GM20431 (cell line): Measurements from ENCODE around the gene PIBF1.
"Not testable (repeated sequence)": the region's sequence is repeated elsewhere in the genome, so short reads cannot be mapped to it uniquely, and the experiment has no call there.

Experiments
- in situ Hi-C: fragments of 300-500 bp; cut with MseI, MboI; formaldehyde crosslinking; loops from one replicate; pipeline ENCODE4 v1.15.0; 2020; ENCODE audit warnings: low sequenced_read_pairs; ENCODE audit not compliant: unreplicated experiment

The PIBF1 gene

DNA sequence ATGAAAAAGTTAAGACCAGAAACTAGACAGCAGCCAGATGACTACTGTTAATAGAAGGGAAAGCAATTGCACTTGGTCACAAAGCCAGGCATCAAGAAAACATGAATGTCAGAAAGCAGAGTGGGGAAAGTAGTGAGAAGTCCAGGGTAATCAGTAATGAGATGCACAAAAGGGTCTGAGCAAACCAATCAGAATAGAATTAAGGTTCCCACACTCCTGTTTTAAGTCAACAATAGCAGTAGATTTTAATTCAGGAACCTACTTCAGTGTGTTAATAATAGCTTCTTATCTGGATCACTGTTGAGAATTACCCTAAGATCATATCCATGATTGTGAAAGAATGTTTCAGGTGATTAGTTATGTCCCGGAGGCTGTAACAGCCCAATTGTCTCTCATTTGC lies 204.3 kb downstream of the PIBF1 start:
- in situ Hi-C loops = no loop called here

DNA sequence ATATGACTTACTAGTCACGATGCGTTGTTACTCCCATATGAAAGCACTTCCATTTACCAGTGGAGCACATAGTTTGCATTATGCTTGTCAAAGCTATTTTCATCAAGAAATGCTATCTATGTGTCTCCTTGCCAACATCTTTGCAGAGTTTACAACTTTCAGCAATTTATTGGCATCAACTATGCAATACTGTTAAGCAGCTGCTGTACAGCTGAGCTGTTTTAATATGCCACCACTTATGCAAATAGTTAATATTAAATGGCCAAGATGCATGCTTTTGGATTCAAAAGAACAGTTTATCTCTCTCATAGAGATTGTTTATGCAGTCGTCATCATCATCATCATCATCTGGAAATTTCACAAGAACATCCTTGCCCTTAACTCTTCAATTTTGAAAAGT lies 209.0 kb downstream of the PIBF1 start:
- in situ Hi-C loops = no loop called here

DNA sequence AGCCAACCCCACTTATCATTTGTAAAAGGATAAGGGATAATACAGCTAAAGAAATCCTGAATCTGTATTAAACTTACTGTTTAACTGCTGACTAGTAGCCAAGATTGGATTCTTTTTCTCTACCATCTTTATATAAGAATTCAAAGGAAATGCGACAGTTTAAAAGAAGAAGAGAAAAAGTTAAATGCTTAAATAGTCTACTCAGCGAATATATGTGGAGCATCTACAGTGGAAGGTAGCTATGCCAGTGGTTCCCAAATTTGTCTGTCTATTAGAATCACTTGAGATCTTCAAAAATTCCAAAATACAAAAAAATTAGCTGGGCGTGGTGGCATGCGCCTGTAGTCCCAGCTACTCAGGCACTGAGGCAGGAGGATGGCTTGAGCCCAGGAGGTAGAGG lies 216.1 kb downstream of the PIBF1 start:
- in situ Hi-C loops = no loop called here

DNA sequence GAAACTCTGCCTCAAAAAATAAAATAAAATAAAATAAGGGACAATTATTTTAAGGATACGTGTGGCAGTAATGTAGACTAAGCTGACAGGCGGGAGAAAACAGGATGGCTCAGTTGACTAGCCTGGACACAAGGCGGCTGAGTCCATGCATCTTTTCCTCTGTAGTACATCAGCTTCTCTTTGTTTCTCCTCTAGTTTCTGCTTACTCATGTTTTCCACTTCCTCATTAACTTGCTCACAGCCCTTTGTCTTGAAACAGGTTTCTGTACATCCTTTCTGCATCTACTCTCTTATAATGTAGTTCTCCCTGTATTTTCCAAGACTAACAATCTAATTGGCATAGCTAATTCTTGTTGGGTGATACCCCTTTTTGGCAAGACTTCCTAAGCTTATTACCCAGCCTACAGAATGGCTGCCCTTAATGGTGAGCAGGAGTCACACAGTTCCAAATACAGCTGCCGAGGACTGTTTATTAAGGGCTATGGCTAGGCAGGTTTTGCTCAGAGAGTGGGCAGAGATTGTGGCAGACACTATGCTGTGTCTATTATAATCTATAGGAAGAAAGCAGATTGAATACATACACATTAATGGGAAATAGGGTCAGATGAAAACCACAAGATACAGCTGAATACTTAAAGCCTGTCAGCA lies 218.2 kb downstream of the PIBF1 start:
- in situ Hi-C loops = no loop called here

DNA sequence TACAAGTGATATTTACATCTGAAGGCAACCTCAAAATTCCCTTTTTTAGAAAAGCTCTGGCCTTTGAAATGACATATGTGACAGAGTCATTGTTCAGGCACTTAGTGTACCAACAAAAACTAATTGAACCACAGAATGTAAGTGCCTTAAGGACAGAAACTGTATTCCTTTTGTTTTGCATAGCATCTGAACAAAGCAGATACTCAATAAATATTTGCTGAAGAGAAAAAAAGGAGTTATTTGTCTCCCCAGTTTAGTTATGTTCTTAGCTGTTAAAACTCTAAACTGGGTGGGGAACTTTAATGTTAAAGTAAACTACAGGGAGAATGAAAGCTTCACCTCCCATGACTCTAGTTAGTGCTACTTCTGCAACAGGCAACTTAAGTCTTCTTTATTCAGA lies 220.0 kb downstream of the PIBF1 start:
- in situ Hi-C loops = no loop called here

DNA sequence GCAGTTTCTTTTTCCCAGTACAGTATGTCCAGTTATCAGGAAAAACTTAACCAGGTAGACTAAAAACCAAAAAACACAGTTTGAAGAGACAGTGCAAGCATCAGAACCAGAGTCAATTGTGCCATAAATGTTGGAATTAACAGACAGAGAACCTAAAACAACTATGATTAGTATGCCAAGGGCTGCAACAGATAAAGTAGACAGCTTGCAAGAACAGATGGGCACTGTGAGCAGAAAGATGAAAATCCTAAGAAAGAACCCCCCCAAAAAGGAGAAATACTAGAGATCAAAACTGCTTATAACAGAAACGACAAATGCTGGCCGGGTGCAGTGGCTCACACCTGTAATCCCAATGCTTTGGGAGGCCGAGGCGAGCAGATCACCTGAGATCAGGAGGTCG lies 229.8 kb downstream of the PIBF1 start:
- in situ Hi-C loops = no loop called here

DNA sequence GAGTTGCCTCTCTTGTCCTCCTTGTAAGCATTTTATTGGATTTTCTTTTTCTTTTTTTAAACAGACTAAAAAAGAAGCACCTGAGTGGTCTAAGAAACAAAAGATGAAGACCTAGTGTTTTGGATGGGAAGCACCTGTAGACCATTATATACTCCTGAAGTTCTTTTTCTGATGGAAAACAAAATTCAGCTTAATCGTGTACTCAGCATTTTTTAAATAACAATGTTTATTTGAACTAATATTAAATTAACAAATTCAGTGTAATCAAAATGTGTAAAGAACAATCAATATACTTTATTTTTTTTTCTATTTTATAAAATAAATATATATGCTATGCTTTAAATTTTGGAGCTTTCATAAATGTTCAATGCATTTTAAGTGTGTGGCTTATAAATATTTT lies 233.9 kb downstream of the PIBF1 start:
- in situ Hi-C loops = no loop called here

DNA sequence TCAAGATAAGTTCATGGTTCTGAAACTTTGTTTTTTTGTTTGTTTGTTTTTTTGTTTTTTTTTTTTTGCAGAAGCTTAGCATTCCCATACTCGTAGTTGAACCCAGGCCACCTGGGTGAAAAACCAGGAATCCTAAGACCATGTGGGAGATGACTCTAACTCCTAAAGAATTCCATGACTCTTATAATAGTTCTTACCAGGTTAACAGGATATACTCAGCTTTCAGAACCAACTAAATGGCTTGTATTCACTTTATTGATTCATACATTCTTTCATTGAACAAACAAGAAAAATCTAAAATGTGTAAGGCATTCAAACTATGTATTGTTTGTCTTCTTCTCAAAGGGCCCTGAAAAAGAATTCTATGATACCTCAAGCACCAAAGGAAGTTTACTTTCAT lies 236.4 kb downstream of the PIBF1 start:
- in situ Hi-C loops = no loop called here

DNA sequence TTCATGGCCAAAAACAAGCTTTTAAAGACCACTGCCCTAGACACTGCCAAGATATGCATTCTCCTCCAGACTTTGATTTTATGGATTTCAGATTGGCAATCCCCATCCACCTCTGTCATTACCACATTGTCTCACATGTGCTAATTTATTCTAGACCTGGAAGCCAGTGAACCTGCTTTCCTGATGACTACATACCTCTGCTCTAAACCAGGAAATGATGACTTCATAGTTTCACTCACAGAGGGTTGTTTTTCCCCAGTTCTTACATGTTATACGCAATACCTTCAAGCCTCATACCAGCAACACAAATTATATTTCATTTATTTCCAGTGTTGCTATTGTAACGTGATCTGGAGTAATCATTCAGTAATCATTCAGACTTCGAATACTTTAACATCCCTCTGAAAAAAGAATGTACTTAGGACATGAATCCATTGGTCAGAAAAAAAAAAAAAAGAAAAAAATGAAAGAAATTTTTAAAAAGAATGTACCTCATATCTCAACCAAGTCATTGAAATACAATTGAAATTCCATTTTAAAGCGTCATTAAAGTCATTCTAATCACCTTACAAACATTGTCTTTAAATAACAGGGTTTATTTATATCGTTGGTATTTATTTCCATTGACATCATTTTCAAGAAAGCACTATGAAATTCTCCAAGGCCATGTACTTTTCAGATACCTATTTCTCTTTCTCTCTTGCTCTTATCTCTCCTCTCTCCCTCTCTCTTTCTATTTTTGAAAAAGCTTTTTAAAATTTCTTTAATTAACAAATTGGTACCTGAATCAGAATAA lies 243.5 kb downstream of the PIBF1 start:
- in situ Hi-C loops = no loop called here

DNA sequence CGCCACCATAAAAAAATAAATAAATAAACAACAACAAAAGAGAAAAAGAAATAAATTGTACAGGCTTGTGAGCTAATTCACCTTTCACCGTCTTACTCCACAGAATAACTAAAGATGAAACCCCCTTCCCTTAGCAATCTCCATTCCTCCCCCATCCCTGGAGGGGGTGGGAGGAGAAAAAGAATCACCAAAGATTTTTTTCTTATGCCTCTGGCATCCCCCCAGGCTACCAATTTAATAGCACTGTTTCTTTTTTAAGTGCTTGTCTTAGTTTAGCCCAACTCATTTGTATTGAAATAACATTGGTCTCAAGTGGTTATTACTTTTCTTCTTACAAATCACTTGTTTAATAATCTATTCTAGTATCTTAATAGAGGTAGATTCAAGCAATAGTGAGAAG lies 253.0 kb downstream of the PIBF1 start:
- in situ Hi-C loops = no loop called here

DNA sequence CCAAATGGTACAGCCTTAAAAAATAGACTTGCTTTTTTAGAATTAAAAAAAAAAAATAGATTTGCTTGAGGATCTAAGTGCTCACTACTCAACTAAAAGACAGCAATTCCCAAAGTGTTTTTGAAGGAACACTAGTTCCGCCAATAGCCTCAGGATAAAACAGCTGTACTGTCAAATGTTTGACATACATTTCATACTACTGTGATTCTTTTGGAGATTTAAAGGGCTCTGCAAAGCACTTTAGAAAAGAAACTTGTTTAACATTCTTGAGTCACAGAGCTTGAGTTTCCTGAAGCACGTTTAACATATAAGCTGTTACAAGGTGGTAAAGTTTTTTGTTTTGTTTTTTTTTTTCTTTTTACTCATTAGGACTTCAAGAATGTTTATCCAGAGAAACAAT lies 253.7 kb downstream of the PIBF1 start:
- in situ Hi-C loops = no loop called here

DNA sequence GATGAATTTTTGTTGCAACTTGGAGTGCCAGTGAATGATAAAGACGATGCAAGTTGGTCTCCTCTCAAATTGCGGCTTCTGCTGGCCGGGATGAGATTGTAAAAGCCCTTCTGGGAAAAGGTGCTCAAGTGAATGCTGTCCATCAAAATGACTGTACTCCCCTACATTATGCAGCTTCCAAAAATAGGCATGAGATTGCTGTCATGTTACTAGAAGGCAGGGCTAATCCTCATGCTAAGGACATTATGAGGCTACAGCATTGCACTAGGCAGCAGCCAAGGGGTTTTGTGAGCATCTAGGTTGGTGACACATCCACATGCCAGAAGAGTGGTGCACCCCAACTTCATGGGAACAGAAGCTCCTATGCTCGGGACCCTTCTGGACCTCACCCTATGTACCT lies 254.6 kb downstream of the PIBF1 start:
- in situ Hi-C loops = no loop called here

DNA sequence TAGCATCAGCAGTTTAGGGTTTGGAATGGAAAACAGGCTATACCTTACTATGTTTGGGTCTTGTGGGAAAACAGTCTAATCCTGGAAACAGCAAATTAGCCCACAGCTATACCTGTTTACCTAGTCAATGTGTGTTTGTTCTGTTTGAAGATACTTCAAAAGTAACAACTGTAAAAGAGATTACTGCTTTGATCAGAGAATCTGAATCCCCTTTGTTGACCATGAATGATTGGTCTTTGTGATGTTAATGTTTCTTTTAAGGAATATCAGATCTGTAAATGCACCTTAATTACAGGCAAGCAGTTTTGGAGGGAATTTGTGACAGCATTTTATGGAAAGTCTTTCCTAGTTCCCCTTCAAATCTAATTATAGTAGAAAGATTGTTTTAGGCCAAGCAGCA lies 256.1 kb downstream of the PIBF1 start:
- in situ Hi-C loops = no loop called here

DNA sequence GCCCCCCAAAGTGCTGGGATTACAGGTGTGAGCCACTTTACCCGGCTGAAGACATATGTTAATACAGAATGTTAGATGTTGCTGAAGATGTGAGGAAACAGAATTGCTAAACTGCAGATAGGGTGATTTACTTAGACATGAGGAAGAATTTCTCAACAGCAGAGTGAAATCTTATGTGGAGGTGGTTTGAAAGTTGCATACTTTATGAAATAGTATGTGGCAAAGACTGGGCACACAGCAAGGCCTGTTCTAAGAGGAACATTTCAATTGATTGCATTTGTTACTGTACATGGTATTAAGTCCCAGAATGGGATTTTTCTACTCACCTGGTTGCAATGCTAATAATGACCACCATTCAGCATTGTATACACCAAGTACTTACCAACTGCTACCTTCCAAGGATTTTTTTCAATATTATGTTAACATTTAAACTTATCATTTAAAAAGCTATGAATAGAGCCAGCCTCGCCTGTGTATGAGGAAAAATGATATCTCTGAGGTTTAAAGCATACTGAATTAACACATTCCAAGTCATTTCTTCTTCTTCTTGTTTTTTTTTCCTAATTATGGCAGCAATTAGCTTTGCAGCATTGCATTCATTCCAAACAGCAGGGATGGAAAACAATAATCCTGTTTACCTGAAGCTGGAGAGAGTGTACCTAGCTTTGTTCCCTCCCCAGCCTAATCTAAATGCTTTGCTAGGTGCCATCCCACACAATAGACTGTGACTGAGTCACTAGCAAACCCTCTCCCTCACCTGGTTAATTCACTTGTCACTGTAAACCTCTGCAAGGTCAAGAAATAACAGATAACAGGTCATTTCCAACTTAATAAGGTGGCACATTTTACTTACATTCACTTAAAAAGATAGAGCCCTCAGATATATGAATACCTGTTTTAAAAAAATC lies 257.5 kb downstream of the PIBF1 start:
- in situ Hi-C loops = no loop called here

DNA sequence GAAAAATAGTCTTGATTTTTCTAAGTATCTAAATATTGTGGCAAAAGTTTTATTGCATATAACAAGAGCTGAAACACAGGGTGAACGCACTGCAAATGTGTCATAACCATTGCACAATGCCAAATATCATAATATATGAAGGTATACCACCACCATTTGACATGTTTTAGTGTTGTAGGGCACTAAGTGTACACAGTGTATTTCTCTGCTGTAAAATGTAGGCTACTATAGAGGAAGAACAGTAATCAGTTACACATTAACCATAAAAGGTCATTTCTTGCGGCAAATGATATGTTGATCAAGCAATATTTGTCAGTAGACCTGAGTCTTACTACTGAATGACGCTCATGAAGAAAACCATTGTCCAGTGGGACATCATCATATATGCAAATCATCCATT lies 258.6 kb downstream of the PIBF1 start:
- in situ Hi-C loops = no loop called here

DNA sequence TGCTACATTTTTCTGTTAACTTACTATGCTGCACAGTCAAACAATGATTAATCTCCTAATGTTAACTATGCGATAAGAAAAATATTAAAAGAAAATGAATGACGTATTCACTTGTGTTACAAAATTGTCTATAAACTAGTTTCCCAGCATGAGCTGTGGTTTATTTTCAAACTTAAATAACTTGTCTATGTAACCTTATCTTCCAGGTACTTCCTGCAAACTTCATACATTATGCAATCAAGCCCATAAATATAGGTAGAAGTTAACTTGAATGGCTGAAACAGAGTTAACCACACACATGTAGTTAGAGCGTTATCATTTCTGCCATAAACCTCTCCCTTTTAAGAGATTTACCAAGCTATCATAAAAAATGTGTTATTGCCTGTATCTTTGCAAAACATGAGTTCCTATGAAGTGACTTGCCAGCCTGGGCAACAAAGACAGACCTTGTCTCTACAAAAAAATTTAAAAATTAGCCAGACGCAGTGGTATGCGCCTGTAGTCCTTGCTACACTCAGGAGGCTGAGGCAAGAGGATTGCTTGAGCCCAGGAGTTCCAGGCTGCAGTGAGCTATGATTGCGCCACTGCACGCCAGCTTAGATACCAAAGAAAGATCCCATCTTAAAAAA lies 259.1 kb downstream of the PIBF1 start:
- in situ Hi-C loops = no loop called here

DNA sequence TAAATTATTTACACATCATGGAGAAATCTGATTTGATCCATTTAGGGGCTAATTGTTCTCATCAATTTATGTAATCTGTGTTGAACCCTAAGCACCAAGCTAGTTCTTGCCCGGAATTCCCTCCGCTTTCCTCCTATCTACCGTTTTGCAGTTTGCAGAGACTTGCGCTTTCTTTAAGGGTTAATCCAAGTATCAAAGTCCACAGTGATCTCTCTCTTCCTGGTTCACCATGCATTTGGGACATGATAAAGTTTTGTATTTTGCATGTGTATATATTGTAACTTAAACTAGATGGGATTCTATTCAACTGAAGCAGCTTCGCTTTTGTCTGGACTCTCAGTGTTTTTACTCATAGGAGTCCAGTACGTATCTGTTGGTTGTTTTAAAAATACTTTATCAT lies 263.1 kb downstream of the PIBF1 start:
- in situ Hi-C loops = no loop called here

DNA sequence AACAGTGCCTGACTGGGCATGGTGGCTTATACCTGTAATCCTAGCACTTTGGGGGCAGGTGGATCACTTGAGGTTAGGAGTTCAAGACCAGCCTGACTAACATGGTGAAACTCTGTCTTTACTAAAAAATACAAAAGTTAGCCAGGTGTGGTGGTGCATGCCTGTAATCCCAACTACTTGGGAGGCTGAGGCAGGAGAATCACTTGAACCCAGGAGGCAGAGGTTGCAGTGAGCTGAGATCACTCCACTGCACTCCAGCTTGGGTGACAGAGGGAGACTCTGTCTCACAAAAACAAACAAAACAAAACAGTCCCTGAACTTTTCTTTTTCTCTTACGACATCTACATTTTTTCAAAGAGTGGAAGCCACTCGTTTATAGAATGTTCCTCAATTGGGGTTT lies 266.7 kb downstream of the PIBF1 start:
- in situ Hi-C loops = not testable (repeated sequence)

DNA sequence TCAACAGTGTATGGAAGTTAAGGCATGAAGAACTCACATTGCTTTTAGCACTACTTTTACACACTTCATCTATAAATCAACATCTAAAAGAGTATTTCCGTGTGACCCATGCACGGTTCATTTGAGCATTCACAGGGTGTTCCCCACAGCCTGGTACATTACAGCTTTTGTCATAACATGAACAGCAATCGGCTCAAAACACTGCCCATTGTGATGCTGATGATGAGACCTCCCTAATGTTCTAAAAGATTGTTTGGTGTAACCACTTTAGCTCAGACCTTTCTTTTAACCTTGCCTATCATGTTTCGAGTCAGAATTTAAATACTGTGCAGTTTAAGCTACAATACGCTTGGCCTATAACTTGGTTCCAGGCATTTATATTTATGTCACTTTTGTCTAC lies 272.8 kb downstream of the PIBF1 start:
- in situ Hi-C loops = no loop called here

DNA sequence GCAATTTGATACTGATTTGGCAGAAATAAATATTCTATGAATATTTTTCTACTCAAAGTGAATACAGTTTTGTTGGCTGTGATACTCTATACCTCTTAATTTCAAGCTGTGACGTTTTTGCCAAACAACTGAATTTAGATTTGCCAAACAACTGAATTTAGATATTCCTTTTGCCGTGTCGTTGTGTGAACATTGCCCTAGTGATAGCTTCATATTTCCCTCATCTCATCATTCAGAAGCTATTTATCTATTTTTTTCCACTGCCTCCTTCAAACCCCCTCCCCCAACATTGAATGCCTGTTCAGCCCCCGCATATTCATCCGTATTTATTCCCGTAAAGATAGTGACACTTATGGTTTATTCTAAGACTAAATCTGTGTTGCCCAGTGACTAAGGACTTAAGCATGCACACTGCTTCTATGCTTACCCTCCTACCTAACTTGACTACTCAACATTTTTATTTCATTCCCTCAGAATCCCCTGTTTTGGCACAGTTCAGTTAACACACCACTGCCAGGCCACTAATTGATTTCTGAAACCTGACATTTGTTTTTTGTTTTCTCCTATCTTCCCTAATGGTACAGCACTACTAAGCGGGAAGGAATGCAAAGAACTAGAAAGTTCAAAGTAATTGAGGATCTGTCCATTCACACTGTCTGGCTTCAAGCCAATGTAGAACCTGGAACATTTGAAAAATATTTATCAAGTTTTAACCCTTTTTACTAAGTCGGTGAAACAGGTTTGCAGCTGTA lies 274.1 kb downstream of the PIBF1 start:
- in situ Hi-C loops = no loop called here
